Breast epithelium (tissue), 3 donors: Measurements from ENCODE around the gene PXYLP1.

ENCODE experiments used
- CTCF ChIP-seq, 3 donors: fragments of 450-650 bp; IDR thresholded peaks; one replicate each; pipeline ENCODE4 v1.5.1; 2016 to 2017; ENCODE audit warnings: antibody characterized with exemption in 3 of 3, mild to moderate bottlenecking in 3 of 3, moderate library complexity in 3 of 3
- POLR2A ChIP-seq: fragments of 450-650 bp; IDR thresholded peaks from one replicate; pipeline ENCODE4 v1.6.1; 2016; ENCODE audit warnings: antibody characterized with exemption, mild to moderate bottlenecking, moderate library complexity
- POLR2AphosphoS5 ChIP-seq, 3 donors: sonication (generic); formaldehyde crosslinking; IDR thresholded peaks; one replicate each; pipeline ENCODE4 v1.6.1; 2017; ENCODE audit warnings: antibody characterized with exemption in 3 of 3

- TF ChIP-seq CTCF (IDR thresholded peaks at IDR 0.05) = no peak
- TF ChIP-seq POLR2AphosphoS5 (IDR thresholded peaks at IDR 0.05) = no peak
- TF ChIP-seq POLR2A = no peak
Measured at GRCh38 chr3:141253326-141253725, 21.7 kb downstream of the PXYLP1 start.
